Mesothelial cell of epicardium (in vitro differentiated cells): Measurements from ENCODE around the gene TOB1. TPM values are rescaled to one million over a fixed set of nuclear protein-coding genes. Genes with fewer than 3 reads are reported as not detected.
A peak's percentile ranks its signal among the peaks of the same experiment; 100 is the strongest.

ENCODE experiments used
- DNase-seq, 2 experiments: peaks; one replicate each; pipeline ENCODE4 v3.0.0; 2021; ENCODE audit warnings: low spot score in 2 of 2; ENCODE audit not compliant: unreplicated experiment in 2 of 2
- H3K27ac Mint-ChIP-seq: 2 replicates; pipeline ENCODE4 v1.8.0; 2021; ENCODE audit warnings: mixed read lengths
- H3K27me3 Mint-ChIP-seq: 2 replicates; pipeline ENCODE4 v1.8.0; 2021; ENCODE audit warnings: low read depth, mixed read lengths
- H3K36me3 Mint-ChIP-seq: 2 replicates; pipeline ENCODE4 v1.8.0; 2021; ENCODE audit warnings: mixed read lengths
- H3K4me1 Mint-ChIP-seq: 2 replicates; pipeline ENCODE4 v1.8.0; 2021; ENCODE audit warnings: mixed read lengths
- H3K4me3 Mint-ChIP-seq: 2 replicates; pipeline ENCODE4 v1.8.0; 2021; ENCODE audit warnings: mild to moderate bottlenecking, moderate library complexity, mixed read lengths
- H3K9me3 Mint-ChIP-seq: 2 replicates; pipeline ENCODE4 v1.8.0; 2021; ENCODE audit warnings: mixed read lengths
- total RNA-seq: library from RNA; stranded (reverse); gene quantifications from 3 replicates; pipeline ENCODE4 v1.2.1, GENCODE V29; 2021
- TF ChIP-seq, protein P1 (sequence below): fragments of 200-600 bp; sonication (generic); IDR thresholded peaks from one replicate; pipeline ENCODE4 v1.5.0; 2021; ENCODE audit warnings: antibody characterized with exemption; ENCODE audit not compliant: unreplicated experiment

The TOB1 gene, protein sequence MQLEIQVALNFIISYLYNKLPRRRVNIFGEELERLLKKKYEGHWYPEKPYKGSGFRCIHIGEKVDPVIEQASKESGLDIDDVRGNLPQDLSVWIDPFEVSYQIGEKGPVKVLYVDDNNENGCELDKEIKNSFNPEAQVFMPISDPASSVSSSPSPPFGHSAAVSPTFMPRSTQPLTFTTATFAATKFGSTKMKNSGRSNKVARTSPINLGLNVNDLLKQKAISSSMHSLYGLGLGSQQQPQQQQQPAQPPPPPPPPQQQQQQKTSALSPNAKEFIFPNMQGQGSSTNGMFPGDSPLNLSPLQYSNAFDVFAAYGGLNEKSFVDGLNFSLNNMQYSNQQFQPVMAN
- total RNA-seq = 29.4 to 34.7 TPM (median 32.0 TPM) in 3 replicates

DNA sequence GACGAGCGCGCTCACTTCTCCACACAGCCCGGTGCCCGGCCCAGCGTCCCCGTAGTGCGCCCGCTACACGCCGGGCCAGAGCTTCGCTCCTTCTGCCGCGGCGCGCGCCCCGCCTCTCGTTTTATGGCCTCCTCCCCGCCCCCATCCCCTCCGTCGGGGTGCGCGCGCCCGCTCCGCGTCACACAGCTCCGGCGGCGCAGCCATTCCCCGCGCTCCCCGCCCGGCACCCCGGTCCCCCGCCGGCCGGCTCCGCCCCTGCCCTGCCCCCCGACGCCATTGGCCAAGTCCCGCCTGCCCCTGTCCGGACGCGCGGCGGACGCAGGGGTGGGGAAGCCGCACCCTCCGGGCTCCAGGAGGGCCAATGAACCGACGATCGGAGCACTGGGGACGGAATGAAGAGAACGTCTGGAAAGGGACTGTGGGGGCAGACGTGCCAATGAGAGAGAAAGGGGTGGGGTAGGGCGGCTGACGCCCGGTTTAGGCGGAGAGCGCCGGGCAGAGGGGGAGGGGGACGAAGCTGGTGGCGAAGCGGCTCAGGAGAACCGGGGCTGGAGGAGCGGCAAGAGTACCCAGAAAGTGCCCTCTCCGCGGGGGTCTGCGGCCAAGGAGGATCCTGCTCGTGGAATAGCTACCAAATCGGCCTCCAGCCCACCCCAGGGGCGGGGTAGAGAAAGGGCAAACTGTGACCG lies at the start of gene TOB1:
TSS of gene TOB1 (minus strand) at position 94 of the 689 bp plus-strand sequence. CDS start 2,337 bp downstream, outside the sequence.
- peaks cover 46% of the 10 kb centered on the region for H3K4me1 Mint-ChIP-seq
- peak within 1 kb of the TSS; percentile 99 for H3K27ac Mint-ChIP-seq
- TF ChIP-seq, protein P1, sequence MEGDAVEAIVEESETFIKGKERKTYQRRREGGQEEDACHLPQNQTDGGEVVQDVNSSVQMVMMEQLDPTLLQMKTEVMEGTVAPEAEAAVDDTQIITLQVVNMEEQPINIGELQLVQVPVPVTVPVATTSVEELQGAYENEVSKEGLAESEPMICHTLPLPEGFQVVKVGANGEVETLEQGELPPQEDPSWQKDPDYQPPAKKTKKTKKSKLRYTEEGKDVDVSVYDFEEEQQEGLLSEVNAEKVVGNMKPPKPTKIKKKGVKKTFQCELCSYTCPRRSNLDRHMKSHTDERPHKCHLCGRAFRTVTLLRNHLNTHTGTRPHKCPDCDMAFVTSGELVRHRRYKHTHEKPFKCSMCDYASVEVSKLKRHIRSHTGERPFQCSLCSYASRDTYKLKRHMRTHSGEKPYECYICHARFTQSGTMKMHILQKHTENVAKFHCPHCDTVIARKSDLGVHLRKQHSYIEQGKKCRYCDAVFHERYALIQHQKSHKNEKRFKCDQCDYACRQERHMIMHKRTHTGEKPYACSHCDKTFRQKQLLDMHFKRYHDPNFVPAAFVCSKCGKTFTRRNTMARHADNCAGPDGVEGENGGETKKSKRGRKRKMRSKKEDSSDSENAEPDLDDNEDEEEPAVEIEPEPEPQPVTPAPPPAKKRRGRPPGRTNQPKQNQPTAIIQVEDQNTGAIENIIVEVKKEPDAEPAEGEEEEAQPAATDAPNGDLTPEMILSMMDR = no peak
- H3K36me3 Mint-ChIP-seq = peaks cover 3% of the 10 kb centered on the region
- DNase-seq = peak; percentile 96 to 97
- no peaks in the 10 kb centered on the region for H3K9me3 Mint-ChIP-seq
- H3K4me3 Mint-ChIP-seq = peak within 1 kb of the TSS; percentile 91
- H3K27me3 Mint-ChIP-seq = no peaks in the 10 kb centered on the region

DNA sequence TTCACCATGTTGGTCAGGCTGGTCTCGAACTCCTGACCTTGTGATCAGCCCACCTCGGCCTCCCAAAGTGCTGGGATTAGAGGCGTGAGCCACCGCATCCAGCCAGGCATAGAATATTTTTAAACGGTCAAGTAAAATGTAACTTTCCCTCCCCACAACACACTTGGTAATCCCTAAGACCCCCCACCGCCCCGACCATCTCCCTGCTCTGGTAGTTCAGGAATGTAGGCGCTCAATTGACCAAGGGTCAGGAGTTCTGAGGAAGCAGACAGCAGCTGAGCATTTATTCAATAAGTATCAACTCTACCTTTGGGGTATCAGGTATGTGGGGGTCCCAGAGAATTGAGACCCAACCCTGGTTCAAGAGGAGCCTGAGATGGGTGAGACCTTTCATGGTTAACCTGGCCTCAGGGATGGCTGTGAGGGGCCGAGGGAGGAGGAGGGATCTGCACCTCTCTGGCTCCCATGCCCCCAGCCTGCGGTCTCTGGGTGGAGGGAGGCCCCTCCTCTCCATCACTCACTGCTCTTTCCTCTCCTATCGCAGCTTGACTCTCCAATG lies 48.4 kb upstream of the TOB1 start:
- no peaks in the 10 kb centered on the region for H3K36me3 Mint-ChIP-seq
- H3K27me3 Mint-ChIP-seq = no peaks in the 10 kb centered on the region
- TF ChIP-seq, protein P1 = no peak
- H3K4me1 Mint-ChIP-seq = peaks cover 26% of the 10 kb centered on the region
- no peak for DNase-seq
- H3K4me3 Mint-ChIP-seq = no peak overlapping the region
- no peak overlapping the region for H3K27ac Mint-ChIP-seq
- no peaks in the 10 kb centered on the region for H3K9me3 Mint-ChIP-seq

DNA sequence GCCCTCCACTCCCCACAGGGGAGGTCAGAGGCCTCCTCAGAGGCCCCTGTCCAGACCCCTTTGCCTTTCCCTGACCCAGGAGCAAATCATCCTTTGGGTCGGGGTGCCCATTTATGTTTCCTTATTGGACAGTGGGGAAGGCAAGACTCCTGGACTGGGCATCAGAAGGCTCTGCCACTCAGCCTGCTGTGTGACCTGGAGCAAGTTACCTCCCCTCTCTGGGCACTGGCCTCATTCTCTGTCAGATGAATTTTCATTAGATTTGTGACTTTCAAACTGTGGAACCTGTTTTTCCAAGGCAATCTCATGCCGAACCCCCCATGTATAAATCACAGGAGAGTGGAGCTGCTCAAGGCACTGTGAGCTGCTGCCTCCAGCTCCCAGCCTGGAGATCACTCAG lies 47.0 kb upstream of the TOB1 start:
- Mint-ChIP-seq H3K36me3 (no peaks in the 10 kb centered on the region), H3K27ac (peak overlapping the region; percentile 43), H3K4me3 (no peak overlapping the region), H3K27me3 (no peaks in the 10 kb centered on the region), H3K9me3 (no peaks in the 10 kb centered on the region), H3K4me1 (peaks cover 24% of the 10 kb centered on the region)
- DNase-seq = no peak
- TF ChIP-seq, protein P1 = no peak

DNA sequence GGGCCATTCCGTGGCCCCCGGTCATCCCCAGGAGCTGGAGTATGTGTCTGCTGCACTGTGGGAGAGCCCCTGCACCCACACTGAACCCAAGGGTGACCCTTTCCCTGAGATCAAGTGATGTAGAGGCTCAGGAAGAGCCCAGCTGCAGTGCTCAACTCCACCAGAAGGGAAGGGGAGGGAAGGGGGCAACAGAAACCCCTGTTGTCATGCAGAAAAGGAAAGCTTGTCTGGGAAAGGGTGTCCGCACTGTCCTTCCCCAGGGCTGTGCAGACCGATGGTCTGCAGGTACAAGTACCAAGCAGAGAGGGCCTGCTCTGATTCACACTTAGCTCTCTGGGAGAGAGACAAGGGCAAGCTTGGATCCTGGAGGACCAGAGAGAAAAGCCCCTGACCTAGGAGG lies 45.7 kb upstream of the TOB1 start:
- TF ChIP-seq, protein P1 = no peak
- no peak for DNase-seq
- Mint-ChIP-seq H3K36me3 (no peaks in the 10 kb centered on the region), H3K9me3 (no peaks in the 10 kb centered on the region), H3K4me1 (peaks cover 24% of the 10 kb centered on the region), H3K4me3 (no peak overlapping the region), H3K27ac (no peak overlapping the region), H3K27me3 (no peaks in the 10 kb centered on the region)

DNA sequence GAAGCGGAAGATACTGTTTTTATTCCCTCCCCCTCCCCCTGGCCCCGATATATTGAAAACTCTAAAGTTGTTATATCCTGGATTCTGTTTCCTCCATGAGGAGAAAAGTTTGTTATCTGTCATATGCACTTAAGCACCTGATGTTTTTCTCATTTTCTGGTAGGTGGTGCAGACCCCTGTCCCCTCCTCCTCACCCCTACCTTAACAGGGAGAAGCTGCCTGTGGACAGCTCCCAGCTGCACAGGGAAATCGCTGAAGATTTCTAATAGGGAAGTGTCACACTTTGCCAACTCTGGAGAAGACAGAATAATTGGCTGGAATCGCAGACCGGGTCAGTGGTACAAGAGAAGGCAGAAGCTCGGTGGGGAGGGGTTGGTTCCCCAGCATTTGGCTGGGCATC lies 45.3 kb upstream of the TOB1 start:
- Mint-ChIP-seq H3K36me3 (no peaks in the 10 kb centered on the region), H3K4me3 (no peak overlapping the region), H3K27me3 (no peaks in the 10 kb centered on the region), H3K4me1 (peaks cover 25% of the 10 kb centered on the region), H3K27ac (no peak overlapping the region), H3K9me3 (no peaks in the 10 kb centered on the region)
- no peak for DNase-seq
- TF ChIP-seq, protein P1 = no peak
